Caco-2 (cell line): Measurements from ENCODE around the gene MACROD2. TPM values are rescaled to one million over a fixed set of nuclear protein-coding genes. Genes with fewer than 3 reads are reported as not detected.

Source experiments
- BruUV-seq: library from RNA; stranded (reverse); fragments of 400-500 nt; replicated peaks from 2 replicates; lab custom pipeline; 2021; lab: Mats Ljungman, UMichigan
- CTCF ChIA-PET: fragments of 300-600 bp; sonication (Branson Sonifier 250); formaldehyde crosslinking; loops from one replicate; lab custom pipeline; 2022; ENCODE audit warnings: antibody characterized with exemption; lab: Charles Lee
- POLR2A ChIA-PET: fragments of 300-600 bp; sonication (Branson Sonifier 250); formaldehyde crosslinking; loops from one replicate; lab custom pipeline; 2022; ENCODE audit warnings: antibody characterized with exemption; lab: Charles Lee
- DNase-seq, 2 experiments: peaks; one replicate each; pipeline versions ENCODE4 v3.0.0 to v3.0.0-alpha.2; 2020 to 2022
- H3K27me3 ChIP-seq: replicated peaks from 2 replicates; pipeline ENCODE4 v1.6.0; 2011; ENCODE audit warnings: low read length; ENCODE audit not compliant: control insufficient read depth, insufficient read depth
- H3K36me3 ChIP-seq: 2 replicates; pipeline ENCODE4 v1.5.1; 2011; ENCODE audit warnings: low read length; ENCODE audit not compliant: control insufficient read depth, insufficient read depth
- H3K4me1 ChIP-seq: fragments of 250-450 bp; sonication (Bioruptor Pico); 2 replicates; pipeline ENCODE4 v1.5.1; 2020; ENCODE audit warnings: mild to moderate bottlenecking
- H3K4me3 ChIP-seq: 2 replicates; pipeline ENCODE4 v1.5.1; 2011; ENCODE audit warnings: low read depth, mild to moderate bottlenecking, control low read depth, low read length
- H3K9me3 ChIP-seq: fragments of 250-450 bp; sonication (Bioruptor Pico); 2 replicates; pipeline ENCODE4 v1.5.1; 2020; ENCODE audit warnings: mild to moderate bottlenecking, moderate library complexity
- H3K27ac Mint-ChIP-seq: one replicate; pipeline ENCODE4 v1.8.0; 2022; ENCODE audit warnings: mixed read lengths; ENCODE audit not compliant: unreplicated experiment
- H3K27me3 Mint-ChIP-seq: one replicate; pipeline ENCODE4 v1.8.0; 2022; ENCODE audit warnings: mixed read lengths; ENCODE audit not compliant: insufficient read depth, unreplicated experiment
- H3K36me3 Mint-ChIP-seq: one replicate; pipeline ENCODE4 v1.8.0; 2022; ENCODE audit warnings: mild to moderate bottlenecking, mixed read lengths; ENCODE audit not compliant: insufficient read depth, unreplicated experiment
- H3K4me1 Mint-ChIP-seq: one replicate; pipeline ENCODE4 v1.8.0; 2022; ENCODE audit warnings: low read depth, mixed read lengths; ENCODE audit not compliant: unreplicated experiment
- H3K4me3 Mint-ChIP-seq: one replicate; pipeline ENCODE4 v1.8.0; 2022; ENCODE audit warnings: mild to moderate bottlenecking, moderate library complexity, mixed read lengths; ENCODE audit not compliant: unreplicated experiment
- H3K9me3 Mint-ChIP-seq: one replicate; pipeline ENCODE4 v1.8.0; 2022; ENCODE audit warnings: mixed read lengths; ENCODE audit not compliant: unreplicated experiment
- intact Hi-C: fragments of 100-400 bp; cut with micrococcal nuclease; formaldehyde crosslinking; loops from one replicate; pipeline ENCODE4 v1.10.0; 2022; ENCODE audit not compliant: unreplicated experiment
- total RNA-seq: library from RNA; stranded (reverse); gene quantifications from 2 replicates; pipeline ENCODE4 v1.2.3, GENCODE V29; 2022
- TF ChIP-seq, protein P1 (sequence below), 2 experiments: fragments of 200-600 bp in 1 of 2; IDR thresholded peaks; 1 replicate in 1 of 2; 2 replicates in 1 of 2; pipeline versions ENCODE4 v1.5.1 to v1.8.0; 2011 to 2022; ENCODE audit warnings: antibody characterized with exemption in 1 of 2, control low read depth in 1 of 2, inconsistent platforms in 1 of 2, low read depth in 1 of 2, low read length in 1 of 2, mild to moderate bottlenecking in 1 of 2, moderate library complexity in 1 of 2; ENCODE audit not compliant: insufficient read depth in 1 of 2, severe bottlenecking in 1 of 2, unreplicated experiment in 1 of 2

The MACROD2 gene
- total RNA-seq, 1 experiment from 2014 or later, result 6.4 TPM

DNA sequence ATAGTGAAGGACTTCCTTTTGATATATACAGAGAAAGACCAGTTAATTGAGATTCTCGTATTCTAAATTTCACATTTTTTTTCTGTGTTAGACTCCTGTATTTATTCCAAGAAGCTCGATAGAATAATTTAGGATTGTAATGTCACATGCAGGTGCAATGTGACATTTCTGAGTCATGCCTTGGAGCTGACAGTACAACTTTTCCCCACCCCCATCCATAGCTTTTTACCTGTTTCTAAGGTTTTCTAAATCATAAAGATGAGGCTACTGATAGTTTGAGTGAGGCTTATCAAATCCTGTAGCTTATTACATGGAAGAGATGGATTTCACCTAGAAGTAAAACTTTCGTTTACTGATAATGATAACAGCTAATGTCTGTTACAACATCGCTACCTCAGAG is 304.5 kb downstream of the MACROD2 start:
- Mint-ChIP-seq H3K27me3 (no peaks in the 10 kb centered on the region), H3K27ac (no peak overlapping the region), H3K9me3 (no peaks in the 10 kb centered on the region), H3K4me1 (no peaks in the 10 kb centered on the region), H3K4me3 (no peak overlapping the region), H3K36me3 (no peaks in the 10 kb centered on the region)
- no peaks in the 10 kb centered on the region for H3K4me1 ChIP-seq
- POLR2A ChIA-PET, result no interaction called here
- no peaks in the 10 kb centered on the region; the same call in 1 of the 2 replicates for H3K9me3 ChIP-seq
- CTCF ChIA-PET, result no interaction called here
- no peak overlapping the region for H3K4me3 ChIP-seq
- H3K36me3 ChIP-seq, result no peaks in the 10 kb centered on the region
- intact Hi-C loops, result no loop called here
- BruUV-seq, result no TSS peak
- H3K27me3 ChIP-seq, result no peaks in the 10 kb centered on the region; the same call in 1 of the 2 replicates
- TF ChIP-seq, protein P1, sequence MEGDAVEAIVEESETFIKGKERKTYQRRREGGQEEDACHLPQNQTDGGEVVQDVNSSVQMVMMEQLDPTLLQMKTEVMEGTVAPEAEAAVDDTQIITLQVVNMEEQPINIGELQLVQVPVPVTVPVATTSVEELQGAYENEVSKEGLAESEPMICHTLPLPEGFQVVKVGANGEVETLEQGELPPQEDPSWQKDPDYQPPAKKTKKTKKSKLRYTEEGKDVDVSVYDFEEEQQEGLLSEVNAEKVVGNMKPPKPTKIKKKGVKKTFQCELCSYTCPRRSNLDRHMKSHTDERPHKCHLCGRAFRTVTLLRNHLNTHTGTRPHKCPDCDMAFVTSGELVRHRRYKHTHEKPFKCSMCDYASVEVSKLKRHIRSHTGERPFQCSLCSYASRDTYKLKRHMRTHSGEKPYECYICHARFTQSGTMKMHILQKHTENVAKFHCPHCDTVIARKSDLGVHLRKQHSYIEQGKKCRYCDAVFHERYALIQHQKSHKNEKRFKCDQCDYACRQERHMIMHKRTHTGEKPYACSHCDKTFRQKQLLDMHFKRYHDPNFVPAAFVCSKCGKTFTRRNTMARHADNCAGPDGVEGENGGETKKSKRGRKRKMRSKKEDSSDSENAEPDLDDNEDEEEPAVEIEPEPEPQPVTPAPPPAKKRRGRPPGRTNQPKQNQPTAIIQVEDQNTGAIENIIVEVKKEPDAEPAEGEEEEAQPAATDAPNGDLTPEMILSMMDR (IDR thresholded peaks at IDR 0.05; ENCODE audit: insufficient read depth in 1 of 2, low read depth in 1 of 2, low read length in 1 of 2, severe bottlenecking in 1 of 2, unreplicated experiment in 1 of 2), result no peak
- no peak for DNase-seq

DNA sequence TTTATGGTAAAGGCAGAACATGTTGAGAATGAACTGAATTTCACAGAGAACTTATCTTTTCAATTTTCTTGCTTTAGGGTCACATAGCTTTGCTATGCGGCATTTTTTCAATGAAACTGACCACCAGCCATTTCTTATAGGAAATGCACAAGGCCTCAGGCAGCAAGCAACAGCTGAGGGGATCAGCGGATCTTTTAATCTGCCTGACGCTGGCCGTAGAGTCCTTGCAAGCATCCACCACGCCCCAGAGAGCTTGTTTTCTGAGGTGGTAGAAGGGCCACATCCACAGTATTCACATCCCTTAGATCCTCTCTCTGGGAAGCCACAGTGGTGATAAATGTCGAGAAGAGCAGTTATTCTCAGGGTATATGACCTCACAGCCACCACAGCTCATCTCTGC is 307.8 kb downstream of the MACROD2 start:
- Histone ChIP-seq H3K4me1 (no peaks in the 10 kb centered on the region), H3K9me3 (no peaks in the 10 kb centered on the region; the same call in 1 of the 2 replicates), H3K36me3 (no peaks in the 10 kb centered on the region), H3K4me3 (no peak overlapping the region), H3K27me3 (no peaks in the 10 kb centered on the region; the same call in 1 of the 2 replicates)
- no peaks in the 10 kb centered on the region for H3K36me3 Mint-ChIP-seq
- ChIA-PET CTCF (no interaction called here), POLR2A (no interaction called here)
- no peak for DNase-seq
- TF ChIP-seq, protein P1 (IDR thresholded peaks at IDR 0.05; ENCODE audit: insufficient read depth in 1 of 2, low read depth in 1 of 2, low read length in 1 of 2, severe bottlenecking in 1 of 2, unreplicated experiment in 1 of 2), result no peak
- H3K27ac Mint-ChIP-seq, result no peak overlapping the region
- H3K9me3 Mint-ChIP-seq, result no peaks in the 10 kb centered on the region
- H3K27me3 Mint-ChIP-seq, result no peaks in the 10 kb centered on the region
- intact Hi-C loops, result no loop called here
- no peak overlapping the region for H3K4me3 Mint-ChIP-seq
- no peaks in the 10 kb centered on the region for H3K4me1 Mint-ChIP-seq
- BruUV-seq, result no TSS peak

DNA sequence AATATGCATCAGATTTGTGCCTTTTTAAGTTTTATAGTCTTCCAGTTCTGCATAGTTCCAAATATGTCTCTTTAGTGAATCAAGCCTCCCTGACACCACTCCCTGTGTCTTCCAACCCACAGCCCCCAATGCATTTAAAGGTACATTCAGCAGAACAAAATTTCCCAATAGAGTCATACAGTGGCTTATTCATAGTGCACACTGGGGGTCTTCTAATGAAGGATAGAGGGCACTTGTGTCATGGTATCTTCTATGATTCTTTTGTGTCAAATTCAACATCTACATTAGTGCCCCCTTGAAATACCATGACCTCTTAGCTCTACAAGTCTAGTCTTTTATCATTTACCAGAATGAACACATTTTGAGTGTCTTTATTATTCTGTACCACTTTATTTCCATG is 308.3 kb downstream of the MACROD2 start:
- DNase-seq, result no peak
- intact Hi-C loops, result no loop called here
- H3K27ac Mint-ChIP-seq, result no peak overlapping the region
- TF ChIP-seq, protein P1 (IDR thresholded peaks at IDR 0.05; ENCODE audit: insufficient read depth in 1 of 2, low read depth in 1 of 2, low read length in 1 of 2, severe bottlenecking in 1 of 2, unreplicated experiment in 1 of 2), result no peak
- Histone ChIP-seq H3K4me3 (no peak overlapping the region), H3K9me3 (no peaks in the 10 kb centered on the region; the same call in 1 of the 2 replicates), H3K4me1 (no peaks in the 10 kb centered on the region), H3K36me3 (no peaks in the 10 kb centered on the region), H3K27me3 (no peaks in the 10 kb centered on the region; the same call in 1 of the 2 replicates)
- ChIA-PET POLR2A (no interaction called here), CTCF (no interaction called here)
- no TSS peak for BruUV-seq
- no peaks in the 10 kb centered on the region for H3K36me3 Mint-ChIP-seq
- no peak overlapping the region for H3K4me3 Mint-ChIP-seq
- no peaks in the 10 kb centered on the region for H3K27me3 Mint-ChIP-seq
- H3K4me1 Mint-ChIP-seq, result no peaks in the 10 kb centered on the region
- no peaks in the 10 kb centered on the region for H3K9me3 Mint-ChIP-seq
